CD14-positive monocyte (primary cell): ENCODE data around the gene MEF2D. TPM values are rescaled to one million over a fixed set of nuclear protein-coding genes. Genes with fewer than 3 reads are reported as not detected.

Experiments used
- DNase-seq, 3 donors: peaks; one replicate each; pipeline ENCODE4 v3.0.0-alpha.2; 2011 to 2022
- H2AFZ ChIP-seq: 2 replicates; pipeline ENCODE4 v1.6.0; 2012; ENCODE audit warnings: mild to moderate bottlenecking, low read depth, low read length, inconsistent platforms; ENCODE audit not compliant: insufficient read depth, poor library complexity, severe bottlenecking
- H3K27ac ChIP-seq, 2 donors: 1 replicate in 1 of 2; 2 replicates in 1 of 2; pipeline ENCODE4 v1.5.1; 2012 to 2013; ENCODE audit warnings: low read length in 2 of 2, control low read depth in 1 of 2, inconsistent platforms in 1 of 2, low read depth in 1 of 2, mild to moderate bottlenecking in 1 of 2
- H3K27me3 ChIP-seq, 2 donors: one replicate each; pipeline versions ENCODE4 v1.6.0 to v1.6.1; 2011 to 2013; ENCODE audit warnings: low read length in 2 of 2; ENCODE audit not compliant: control insufficient read depth in 2 of 2, insufficient read depth in 2 of 2
- H3K36me3 ChIP-seq, 2 donors: replicated peaks in 1 of 2; 1 replicate in 1 of 2; 2 replicates in 1 of 2; pipeline versions ENCODE4 v1.5.1 to v1.6.1; 2012 to 2013; ENCODE audit warnings: low read length in 2 of 2, control low read depth in 1 of 2, inconsistent platforms in 1 of 2, mild to moderate bottlenecking in 1 of 2; ENCODE audit not compliant: insufficient read depth in 2 of 2, control insufficient read depth in 1 of 2
- H3K4me1 ChIP-seq, 2 donors: 1 replicate in 1 of 2; 2 replicates in 1 of 2; pipeline versions ENCODE4 v1.5.1 to v1.6.1; 2012 to 2013; ENCODE audit warnings: low read length in 2 of 2, control low read depth in 1 of 2, inconsistent platforms in 1 of 2, mild to moderate bottlenecking in 1 of 2, moderate library complexity in 1 of 2; ENCODE audit not compliant: insufficient read depth in 2 of 2, control insufficient read depth in 1 of 2
- H3K4me2 ChIP-seq: replicated peaks from 2 replicates; pipeline ENCODE3; 2012; ENCODE audit warnings: low read length, moderate library complexity, mild to moderate bottlenecking; ENCODE audit not compliant: poor library complexity, severe bottlenecking; ENCODE audit errors: extremely low read depth
- H3K4me3 ChIP-seq, 3 experiments: fragments of 200-600 bp in 1 of 3; sonication (generic) in 1 of 3; replicated peaks in 1 of 3; 1 replicate in 2 of 3; 2 replicates in 1 of 3; pipeline ENCODE4 v1.5.1; 2011 to 2013; ENCODE audit warnings: low read length in 3 of 3, mild to moderate bottlenecking in 3 of 3, control low read depth in 2 of 3, low read depth in 2 of 3, inconsistent platforms in 1 of 3, moderate library complexity in 1 of 3
- H3K79me2 ChIP-seq: 2 replicates; pipeline ENCODE4 v1.6.0; 2012; ENCODE audit warnings: mild to moderate bottlenecking, control low read depth, inconsistent platforms, low read length, moderate library complexity; ENCODE audit not compliant: insufficient read depth
- H3K9ac ChIP-seq: 2 replicates; pipeline ENCODE4 v1.6.0; 2017; ENCODE audit warnings: low read length, mild to moderate bottlenecking; ENCODE audit not compliant: insufficient read depth, poor library complexity, severe bottlenecking
- H3K9me3 ChIP-seq, 2 donors: replicated peaks in 1 of 2; 1 replicate in 1 of 2; 2 replicates in 1 of 2; pipeline versions ENCODE4 v1.5.1 to v1.6.1; 2012 to 2013; ENCODE audit warnings: low read length in 2 of 2, control low read depth in 1 of 2; ENCODE audit not compliant: control insufficient read depth in 1 of 2, insufficient read depth in 1 of 2
- H4K20me1 ChIP-seq: 2 replicates; pipeline ENCODE4 v1.6.0; 2012; ENCODE audit warnings: mild to moderate bottlenecking, low read length, control low read depth, moderate library complexity; ENCODE audit not compliant: insufficient read depth
- H3K27ac Mint-ChIP-seq, 7 donors: one replicate each; pipeline ENCODE4 v1.8.0; 2020; ENCODE audit warnings: mild to moderate bottlenecking in 7 of 7, mixed read lengths in 7 of 7, moderate library complexity in 6 of 7, inconsistent platforms in 2 of 7
- H3K27me3 Mint-ChIP-seq, 3 donors: one replicate each; pipeline ENCODE4 v1.8.0; 2021 to 2022; ENCODE audit warnings: low read depth in 3 of 3, mild to moderate bottlenecking in 3 of 3, mixed read lengths in 3 of 3, moderate library complexity in 3 of 3, inconsistent platforms in 1 of 3
- H3K36me3 Mint-ChIP-seq, 2 donors: one replicate each; pipeline ENCODE4 v1.8.0; 2020; ENCODE audit warnings: mixed read lengths in 2 of 2, inconsistent platforms in 1 of 2, mild to moderate bottlenecking in 1 of 2
- H3K4me1 Mint-ChIP-seq: one replicate; pipeline ENCODE4 v1.8.0; 2020; ENCODE audit warnings: mild to moderate bottlenecking, mixed read lengths
- H3K4me3 Mint-ChIP-seq, 2 donors: one replicate each; pipeline ENCODE4 v1.8.0; 2020; ENCODE audit warnings: mild to moderate bottlenecking in 2 of 2, mixed read lengths in 2 of 2, moderate library complexity in 1 of 2
- H3K9me3 Mint-ChIP-seq, 7 donors: one replicate each; pipeline ENCODE4 v1.8.0; 2020 to 2022; ENCODE audit warnings: mixed read lengths in 7 of 7, mild to moderate bottlenecking in 6 of 7, moderate library complexity in 6 of 7, inconsistent platforms in 2 of 7
- CTCF ChIP-seq: fragments of 200-600 bp; IDR thresholded peaks from one replicate; pipeline ENCODE4 v1.8.0; 2022; ENCODE audit warnings: antibody characterized with exemption, mild to moderate bottlenecking
- WGBS: methylation state at CpG from one replicate; pipeline ENCODE4 v1.1.5; 2013; ENCODE audit warnings: missing lambda C conversion rate; ENCODE audit not compliant: insufficient coverage; 5-methylcytosine and 5-hydroxymethylcytosine counted together
- intact Hi-C, 2 donors: fragments of 100-400 bp; cut with micrococcal nuclease; formaldehyde crosslinking; loops; one replicate each; pipeline versions ENCODE4 v1.15.0 to v1.15.1; 2023
- polyA plus RNA-seq, 3 donors: library from polyadenylated mRNA; depleted of rRNA in 1 of 3; unstranded in 2 of 3; stranded (reverse) in 1 of 3; fragments of 300-500 nt in 2 of 3; fragments of >200 nt in 1 of 3; fragmentation: Illumina TruSeq in 2 of 3; gene quantifications; 1 replicate in 2 of 3; 2 replicates in 1 of 3; pipeline ENCODE4 v1.2.3, GENCODE V29; 2012 to 2021

Gene MEF2D
- polyA plus RNA-seq, 3 donors, result 4.5 to 66.4 (median 8.0) TPM

- no peak for TF ChIP-seq CTCF
- no peak overlapping the region for H2AFZ ChIP-seq
- peak overlapping the region; percentile 81 to 89 for H3K4me3 Mint-ChIP-seq
- H3K4me2 ChIP-seq, result peak overlapping the region; percentile 96
- no CpG with 5 or more reads among the region's 1 CpG for WGBS
- peaks cover 30% of the 10 kb centered on the region for H4K20me1 ChIP-seq
- no peaks in the 10 kb centered on the region for H3K36me3 ChIP-seq
- H3K4me1 Mint-ChIP-seq, result peaks cover 56% of the 10 kb centered on the region
- H3K27ac Mint-ChIP-seq, result peak overlapping the region; percentile 95 to 100 (median 99)
- no peaks in the 10 kb centered on the region for H3K9me3 ChIP-seq
- peaks cover 74% of the 10 kb centered on the region for H3K79me2 ChIP-seq
- no peaks in the 10 kb centered on the region for H3K27me3 ChIP-seq
- no peaks in the 10 kb centered on the region for H3K27me3 Mint-ChIP-seq
- H3K27ac ChIP-seq, result peak overlapping the region; percentile 94 to 98
- H3K9ac ChIP-seq, result peak overlapping the region; percentile 98
- intact Hi-C loops, result loop anchor here in 1 of 2 donors (5.0 to 10.0 kb wide), 3 partner anchors 50 to 245 kb away; partner anchors contain the start of genes ISG20L2 and METTL25B
- peaks cover 4 to 9% of the 10 kb centered on the region in 2 donors for H3K36me3 Mint-ChIP-seq
- H3K9me3 Mint-ChIP-seq, result peaks cover 0 to 3% (median 0%) of the 10 kb centered on the region in 7 donors
- peaks cover 63 to 76% of the 10 kb centered on the region in 2 donors for H3K4me1 ChIP-seq
- no peak for DNase-seq
- peak overlapping the region in 1 of 3 experiments; percentile 99 for H3K4me3 ChIP-seq
These were observed 1.9 kb upstream of the MEF2D start for GRCh38 chr1:156502391-156502893.

GRCh38 chr1:156500793-156501506 lies 375 bp upstream of the MEF2D start:
- Mint-ChIP-seq H3K4me3 (peak overlapping the region; percentile 93 to 97), H3K9me3 (peaks cover 0 to 3% (median 0%) of the 10 kb centered on the region in 7 donors), H3K27me3 (no peaks in the 10 kb centered on the region), H3K4me1 (peaks cover 69% of the 10 kb centered on the region), H3K27ac (peak overlapping the region; percentile 95 to 100 (median 99)), H3K36me3 (peaks cover 11 to 21% of the 10 kb centered on the region in 2 donors)
- H3K4me1 ChIP-seq, result peaks cover 76 to 83% of the 10 kb centered on the region in 2 donors
- peaks cover 45% of the 10 kb centered on the region for H4K20me1 ChIP-seq
- WGBS, result 0% methylated on average over 20 of the region's 57 CpGs
- H3K79me2 ChIP-seq, result peaks cover 78% of the 10 kb centered on the region
- TF ChIP-seq CTCF, result peak; percentile 49
- H3K4me3 ChIP-seq, result peak overlapping the region; percentile 96 to 99 (median 98)
- intact Hi-C loops, result loop anchor here in 1 of 2 donors (5.0 to 10.0 kb wide), 3 partner anchors 51 to 246 kb away; partner anchors contain the start of genes ISG20L2 and METTL25B
- no peaks in the 10 kb centered on the region for H3K36me3 ChIP-seq
- no peaks in the 10 kb centered on the region for H3K27me3 ChIP-seq
- H3K9me3 ChIP-seq, result no peaks in the 10 kb centered on the region
- peak overlapping the region; percentile 94 to 98 for H3K27ac ChIP-seq
- no peak overlapping the region for H2AFZ ChIP-seq
- H3K4me2 ChIP-seq, result peak overlapping the region; percentile 96
- H3K9ac ChIP-seq, result peak overlapping the region; percentile 98
- peak; percentile 90 to 96 (median 95) for DNase-seq
